ENCODE data around the gene IL10. TPM values are rescaled to one million over a fixed set of nuclear protein-coding genes. Genes with fewer than 3 reads are reported as not detected.

Gene IL10
- total and polyA plus RNA-seq, 2 experiments from 2014 or later: not detected

GRCh38 chr1:206736878-206737728 lies 35.2 kb downstream of the IL10 start:
- H3K4me3 ChIP-seq: no peak overlapping the region
- H3K4me1 ChIP-seq (ENCODE audit: low read depth): peaks cover 28% of the 10 kb centered on the region
- DNase-seq (ENCODE audit: low read depth in 1 of 2, low spot score in 1 of 2): peak in 1 of 2 donors; percentile 40
- no peaks in the 10 kb centered on the region for H3K27me3 ChIP-seq
- H3K9me3 ChIP-seq (ENCODE audit: low read depth): no peaks in the 10 kb centered on the region
- no peak for TF ChIP-seq CTCF (IDR thresholded peaks at IDR 0.05; ENCODE audit: low read depth, low read length)
- H3K27ac ChIP-seq: peak overlapping the region; percentile 78
- peaks cover 9% of the 10 kb centered on the region for H3K36me3 ChIP-seq

- Histone ChIP-seq H3K36me3 (peaks cover 23% of the 10 kb centered on the region), H3K27ac (peak overlapping the region; percentile 35), H3K27me3 (no peaks in the 10 kb centered on the region), H3K4me3 (no peak overlapping the region), H3K9me3 (ENCODE audit: low read depth) (no peaks in the 10 kb centered on the region), H3K4me1 (ENCODE audit: low read depth) (peaks cover 28% of the 10 kb centered on the region)
- peak in 1 of 2 donors; percentile 75 for DNase-seq (ENCODE audit: low read depth in 1 of 2, low spot score in 1 of 2)
- TF ChIP-seq CTCF (IDR thresholded peaks at IDR 0.05; ENCODE audit: low read depth, low read length): no peak
Measured at GRCh38 chr1:206735553-206736031, 36.7 kb downstream of the IL10 start.

GRCh38 chr1:206734499-206735142 lies 37.7 kb downstream of the IL10 start:
- Histone ChIP-seq H3K27ac (peak overlapping the region; percentile 35), H3K27me3 (no peaks in the 10 kb centered on the region), H3K4me3 (no peak overlapping the region), H3K36me3 (peaks cover 32% of the 10 kb centered on the region), H3K9me3 (ENCODE audit: low read depth) (no peaks in the 10 kb centered on the region), H3K4me1 (ENCODE audit: low read depth) (peaks cover 23% of the 10 kb centered on the region)
- TF ChIP-seq CTCF (IDR thresholded peaks at IDR 0.05; ENCODE audit: low read depth, low read length): peak; percentile 90
- peak; percentile 44 to 58 for DNase-seq (ENCODE audit: low read depth in 1 of 2, low spot score in 1 of 2)

- Histone ChIP-seq H3K4me3 (no peak overlapping the region), H3K9me3 (ENCODE audit: low read depth) (no peaks in the 10 kb centered on the region), H3K4me1 (ENCODE audit: low read depth) (peaks cover 23% of the 10 kb centered on the region), H3K36me3 (peaks cover 37% of the 10 kb centered on the region), H3K27ac (no peak overlapping the region), H3K27me3 (no peaks in the 10 kb centered on the region)
- TF ChIP-seq CTCF (IDR thresholded peaks at IDR 0.05; ENCODE audit: low read depth, low read length): no peak
- no peak for DNase-seq (ENCODE audit: low read depth in 1 of 2, low spot score in 1 of 2)
Measured at GRCh38 chr1:206732992-206733391, 39.3 kb downstream of the IL10 start.

- Histone ChIP-seq H3K27ac (no peak overlapping the region), H3K36me3 (peaks cover 37% of the 10 kb centered on the region), H3K27me3 (no peaks in the 10 kb centered on the region), H3K4me1 (ENCODE audit: low read depth) (peaks cover 23% of the 10 kb centered on the region), H3K4me3 (no peak overlapping the region), H3K9me3 (ENCODE audit: low read depth) (no peaks in the 10 kb centered on the region)
- DNase-seq (ENCODE audit: low read depth in 1 of 2, low spot score in 1 of 2): no peak
- no peak for TF ChIP-seq CTCF (IDR thresholded peaks at IDR 0.05; ENCODE audit: low read depth, low read length)
Measured at GRCh38 chr1:206732508-206732907, 39.8 kb downstream of the IL10 start.
